Transverse colon (tissue), 4 donors: ENCODE data around the gene PCIF1. TPM values are rescaled to one million over a fixed set of nuclear protein-coding genes. Genes with fewer than 3 reads are reported as not detected.

Experiments used
- DNase-seq: peaks from one replicate; pipeline ENCODE4 v3.0.0-alpha.2; 2019
- H3K27ac ChIP-seq, 4 donors: fragments of 200-600 bp; sonication (generic); 2 replicates each; pipeline ENCODE4 v1.5.1; 2016 to 2018; ENCODE audit warnings: inconsistent platforms in 4 of 4
- H3K27me3 ChIP-seq: fragments of 200-600 bp; sonication (generic); 2 replicates; pipeline ENCODE4 v1.5.1; 2017; ENCODE audit warnings: inconsistent platforms
- H3K36me3 ChIP-seq, 4 donors: fragments of 200-600 bp; sonication (generic); 2 replicates each; pipeline ENCODE4 v1.5.1; 2017 to 2019; ENCODE audit warnings: inconsistent platforms in 4 of 4
- H3K4me1 ChIP-seq, 4 donors: fragments of 200-600 bp; sonication (generic); 2 replicates each; pipeline ENCODE4 v1.5.1; 2017 to 2020; ENCODE audit warnings: inconsistent platforms in 4 of 4
- H3K4me3 ChIP-seq, 4 donors: fragments of 200-600 bp; sonication (generic); 1 replicate in 1 of 4; 2 replicates in 3 of 4; pipeline versions ENCODE4 v1.5.1 to v1.6.1; 2017 to 2019; ENCODE audit warnings: inconsistent platforms in 4 of 4
- H3K9me3 ChIP-seq, 2 donors: fragments of 200-600 bp; sonication (generic); 2 replicates each; pipeline ENCODE4 v1.5.1; 2017 to 2019; ENCODE audit warnings: inconsistent platforms in 2 of 2
- EP300 ChIP-seq: sonication (generic); formaldehyde crosslinking; IDR thresholded peaks from one replicate; pipeline ENCODE4 v1.6.1; 2017; ENCODE audit warnings: antibody characterized with exemption, low read depth
- POLR2A ChIP-seq: fragments of 450-650 bp; IDR thresholded peaks from one replicate; pipeline ENCODE4 v1.6.1; 2016; ENCODE audit warnings: antibody characterized with exemption, mild to moderate bottlenecking, moderate library complexity
- POLR2AphosphoS5 ChIP-seq, 3 donors: sonication (generic); formaldehyde crosslinking; IDR thresholded peaks; one replicate each; pipeline ENCODE4 v1.6.1; 2016; ENCODE audit warnings: antibody characterized with exemption in 3 of 3
- WGBS, 2 donors: methylation state at CpG; one replicate each; pipeline ENCODE4 v1.1.5; 2018; ENCODE audit warnings: low coverage in 1 of 2; 5-methylcytosine and 5-hydroxymethylcytosine counted together
- in situ Hi-C, 4 donors: fragments of 200-750 bp; cut with MboI; loops; one replicate each; pipeline versions ENCODE4 v1.15.0 to v1.15.1; 2017; ENCODE audit warnings: low sequenced_read_pairs in 3 of 4, low pct_ligation_motif_present in 1 of 4, low pct_unique_long_range_greater_than_20kb in 1 of 4
- intact Hi-C: fragments of 100-400 bp; cut with DNase I; formaldehyde crosslinking; loops from one replicate; pipeline ENCODE4 v1.15.1; 2023; ENCODE audit warnings: low total_unique reads
- total RNA-seq, 4 donors: library from RNA; depleted of rRNA; stranded (reverse); fragments of >200 nt; gene quantifications; one replicate each; pipeline ENCODE4 v1.1.0, GENCODE V29; 2016
- TF ChIP-seq, protein P1 (sequence below), 5 experiments: fragments of 200-600 bp in 3 of 5; fragments of 450-650 bp in 2 of 5; sonication (generic) in 3 of 5; IDR thresholded peaks; 1 replicate in 2 of 5; 2 replicates in 3 of 5; pipeline ENCODE4 v1.5.1; 2016 to 2017; ENCODE audit warnings: antibody characterized with exemption in 5 of 5, inconsistent platforms in 3 of 5, mild to moderate bottlenecking in 2 of 5, moderate library complexity in 1 of 5

Gene PCIF1
- total RNA-seq: 10 to 100 TPM; 23.5 to 52.0 (median 32.0) TPM

- TF ChIP-seq POLR2A: peak; percentile 95
- no peak for TF ChIP-seq EP300
- TF ChIP-seq POLR2AphosphoS5 (IDR thresholded peaks at IDR 0.05): peak; percentile 97 to 100 (median 100)
- TF ChIP-seq, protein P1, sequence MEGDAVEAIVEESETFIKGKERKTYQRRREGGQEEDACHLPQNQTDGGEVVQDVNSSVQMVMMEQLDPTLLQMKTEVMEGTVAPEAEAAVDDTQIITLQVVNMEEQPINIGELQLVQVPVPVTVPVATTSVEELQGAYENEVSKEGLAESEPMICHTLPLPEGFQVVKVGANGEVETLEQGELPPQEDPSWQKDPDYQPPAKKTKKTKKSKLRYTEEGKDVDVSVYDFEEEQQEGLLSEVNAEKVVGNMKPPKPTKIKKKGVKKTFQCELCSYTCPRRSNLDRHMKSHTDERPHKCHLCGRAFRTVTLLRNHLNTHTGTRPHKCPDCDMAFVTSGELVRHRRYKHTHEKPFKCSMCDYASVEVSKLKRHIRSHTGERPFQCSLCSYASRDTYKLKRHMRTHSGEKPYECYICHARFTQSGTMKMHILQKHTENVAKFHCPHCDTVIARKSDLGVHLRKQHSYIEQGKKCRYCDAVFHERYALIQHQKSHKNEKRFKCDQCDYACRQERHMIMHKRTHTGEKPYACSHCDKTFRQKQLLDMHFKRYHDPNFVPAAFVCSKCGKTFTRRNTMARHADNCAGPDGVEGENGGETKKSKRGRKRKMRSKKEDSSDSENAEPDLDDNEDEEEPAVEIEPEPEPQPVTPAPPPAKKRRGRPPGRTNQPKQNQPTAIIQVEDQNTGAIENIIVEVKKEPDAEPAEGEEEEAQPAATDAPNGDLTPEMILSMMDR (IDR thresholded peaks at IDR 0.05): peak in 1 of 5 experiments; percentile 11
- Histone ChIP-seq H3K4me1 (peaks cover 7 to 22% (median 10%) of the 10 kb centered on the region in 4 donors), H3K9me3 (no peaks in the 10 kb centered on the region), H3K27me3 (no peaks in the 10 kb centered on the region), H3K36me3 (peaks cover 0 to 23% (median 11%) of the 10 kb centered on the region in 4 donors), H3K27ac (peak within 1 kb of the TSS; percentile 97 to 100 (median 99)), H3K4me3 (peak within 1 kb of the TSS; percentile 66 to 99 (median 84))
- in situ Hi-C loops (no loop called here), intact Hi-C loops (no loop called here)
- 0 to 1% methylated on average over 2 to 48 of the region's 102 CpGs for WGBS, 2 donors
- DNase-seq: peak; percentile 98
Observed at GRCh38 chr20:45934586-45935415, at the start of gene PCIF1. PCIF1 (plus strand) TSS chr20:45934683; CDS start chr20:45939000, 4,317 bp downstream.

DNA sequence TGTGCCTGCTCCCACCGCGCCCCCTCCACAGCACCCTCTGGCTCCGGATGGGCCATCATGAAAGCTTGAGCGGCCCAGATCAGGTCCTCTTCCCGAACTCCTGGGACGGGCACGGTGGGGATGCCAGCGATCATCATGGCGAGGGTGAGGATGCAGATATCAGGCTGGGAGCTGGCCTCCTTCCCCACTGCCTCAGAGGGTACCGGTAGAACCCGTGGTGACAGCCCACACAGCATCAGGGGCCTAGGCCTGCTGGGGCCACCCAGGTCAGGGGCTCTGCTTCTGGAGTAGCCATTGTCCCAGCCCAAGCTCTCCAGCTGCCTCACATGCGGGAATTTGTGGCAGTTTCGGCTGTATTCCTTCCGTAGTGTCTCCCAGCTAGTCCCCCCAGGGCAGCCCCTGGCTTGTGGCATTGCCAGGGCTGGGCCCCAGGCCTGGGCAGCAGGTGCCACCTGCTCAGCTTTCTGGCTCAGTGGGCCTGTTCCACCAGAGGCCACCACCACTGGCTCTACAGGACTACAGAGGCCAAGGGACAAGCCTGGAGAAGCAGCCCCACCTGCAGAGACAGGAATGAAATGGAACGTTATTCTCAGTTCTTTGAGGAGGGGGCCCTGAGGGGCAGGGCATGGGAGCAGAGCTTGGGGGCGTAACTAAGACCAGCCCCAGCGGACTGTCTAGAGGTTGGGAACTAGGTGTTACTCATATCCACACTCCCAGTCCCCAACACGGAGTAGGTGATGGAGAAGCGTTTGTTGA lies 47.7 kb upstream of the PCIF1 start:
- WGBS, 2 donors: 94 to 100% methylated on average over 3 to 19 of the region's 19 CpGs
- H3K36me3 ChIP-seq: peaks cover 0 to 7% (median 3%) of the 10 kb centered on the region in 4 donors
- H3K27me3 ChIP-seq: no peaks in the 10 kb centered on the region
- no peak overlapping the region for H3K4me3 ChIP-seq
- no peak overlapping the region for H3K27ac ChIP-seq
- DNase-seq: no peak
- intact Hi-C loops: no loop called here
- H3K4me1 ChIP-seq: peaks cover 5 to 35% (median 18%) of the 10 kb centered on the region in 4 donors
- TF ChIP-seq EP300 (no peak), POLR2A (no peak), POLR2AphosphoS5 (IDR thresholded peaks at IDR 0.05) (no peak)
- TF ChIP-seq, protein P1 (IDR thresholded peaks at IDR 0.05): no peak
- H3K9me3 ChIP-seq: no peaks in the 10 kb centered on the region
- in situ Hi-C loops: no loop called here

GRCh38 chr20:45887346-45887715 lies 47.2 kb upstream of the PCIF1 start, which contains the start of gene SPATA25:
SPATA25 (minus strand) TSS chr20:45887622; CDS start chr20:45887590, 32 bp downstream.
- intact Hi-C loops (no loop called here), in situ Hi-C loops (no loop called here)
- Histone ChIP-seq H3K9me3 (no peaks in the 10 kb centered on the region), H3K4me3 (no peak within 1 kb of the TSS), H3K4me1 (peaks cover 6 to 35% (median 22%) of the 10 kb centered on the region in 4 donors), H3K27ac (no peak within 1 kb of the TSS), H3K27me3 (no peaks in the 10 kb centered on the region), H3K36me3 (peaks cover 0 to 7% (median 3%) of the 10 kb centered on the region in 4 donors)
- no peak for DNase-seq
- no peak for TF ChIP-seq POLR2AphosphoS5 (IDR thresholded peaks at IDR 0.05)
- TF ChIP-seq, protein P1 (IDR thresholded peaks at IDR 0.05): no peak
- TF ChIP-seq POLR2A: no peak
- TF ChIP-seq EP300: no peak
- WGBS, 2 donors: 92% methylated on average over 8 of the region's 8 CpGs; no CpG with 5 or more reads in 1 of the 2 donors

GRCh38 chr20:45888681-45889080 lies 45.8 kb upstream of the PCIF1 start:
- no peak for DNase-seq
- no peak overlapping the region for H3K27ac ChIP-seq
- in situ Hi-C loops (no loop called here), intact Hi-C loops (no loop called here)
- H3K36me3 ChIP-seq: peaks cover 0 to 1% (median 0%) of the 10 kb centered on the region in 4 donors
- TF ChIP-seq, protein P1 (IDR thresholded peaks at IDR 0.05): no peak
- TF ChIP-seq EP300: no peak
- TF ChIP-seq POLR2A: no peak
- no peak for TF ChIP-seq POLR2AphosphoS5 (IDR thresholded peaks at IDR 0.05)
- H3K4me1 ChIP-seq: peaks cover 15 to 47% (median 35%) of the 10 kb centered on the region in 4 donors
- no peak overlapping the region for H3K4me3 ChIP-seq
- H3K9me3 ChIP-seq: no peaks in the 10 kb centered on the region
- WGBS, 2 donors: 90% methylated on average over 3 of the region's 3 CpGs; no CpG with 5 or more reads in 1 of the 2 donors
- no peaks in the 10 kb centered on the region for H3K27me3 ChIP-seq
